H9 (cell line): ENCODE data around the gene PACS1. TPM values are rescaled to one million over a fixed set of nuclear protein-coding genes. Genes with fewer than 3 reads are reported as not detected.

Experiments used
- DNase-seq: peaks from one replicate; pipeline ENCODE4 v3.0.0-alpha.2; 2017
- H2AFZ ChIP-seq: one replicate; pipeline ENCODE4 v1.6.1; 2013; ENCODE audit warnings: mild to moderate bottlenecking, low read length, control low read depth, moderate library complexity
- H2AK5ac ChIP-seq: 2 replicates; pipeline ENCODE4 v1.6.1; 2013; ENCODE audit warnings: low read length, control low read depth, mixed read lengths; ENCODE audit not compliant: insufficient read length
- H2BK120ac ChIP-seq: one replicate; pipeline ENCODE4 v1.6.1; 2013; ENCODE audit warnings: low read depth, mild to moderate bottlenecking, low read length, control low read depth, inconsistent platforms; ENCODE audit not compliant: poor library complexity, severe bottlenecking
- H2BK12ac ChIP-seq: 2 replicates; pipeline ENCODE4 v1.6.1; 2013; ENCODE audit warnings: low read length, control low read depth, mixed read lengths, low read depth; ENCODE audit not compliant: insufficient read length
- H2BK15ac ChIP-seq: 2 replicates; pipeline ENCODE4 v1.6.1; 2013; ENCODE audit warnings: low read depth, low read length, control low read depth
- H2BK20ac ChIP-seq: one replicate; pipeline ENCODE4 v1.6.1; 2013; ENCODE audit warnings: low read depth, mild to moderate bottlenecking, low read length, control low read depth, inconsistent platforms; ENCODE audit not compliant: poor library complexity, severe bottlenecking
- H2BK5ac ChIP-seq: 2 replicates; pipeline ENCODE4 v1.6.1; 2013; ENCODE audit warnings: low read length, control low read depth, mixed read lengths; ENCODE audit not compliant: insufficient read length
- H3K14ac ChIP-seq: 2 replicates; pipeline ENCODE4 v1.6.1; 2013; ENCODE audit warnings: low read length, control low read depth; ENCODE audit not compliant: insufficient read depth
- H3K18ac ChIP-seq: 2 replicates; pipeline ENCODE4 v1.6.1; 2013; ENCODE audit warnings: low read depth, mild to moderate bottlenecking, mixed read lengths, low read length, control low read depth; ENCODE audit not compliant: insufficient read length
- H3K23ac ChIP-seq: 2 replicates; pipeline ENCODE4 v1.6.1; 2013; ENCODE audit warnings: low read length, control low read depth, mixed read lengths, low read depth; ENCODE audit not compliant: insufficient read length
- H3K23me2 ChIP-seq: 2 replicates; pipeline ENCODE4 v1.6.1; 2013; ENCODE audit warnings: low read depth, mild to moderate bottlenecking, mixed read lengths, low read length, control low read depth; ENCODE audit not compliant: insufficient read length, poor library complexity, severe bottlenecking
- H3K27ac ChIP-seq: 2 replicates; pipeline ENCODE4 v1.5.1; 2013; ENCODE audit warnings: low read length, control low read depth, mixed read lengths, low read depth; ENCODE audit not compliant: insufficient read length
- H3K27me3 ChIP-seq: 2 replicates; pipeline ENCODE4 v1.6.1; 2013; ENCODE audit warnings: low read length, control low read depth, inconsistent platforms; ENCODE audit not compliant: insufficient read depth
- H3K4ac ChIP-seq: 2 replicates; pipeline ENCODE4 v1.6.1; 2013; ENCODE audit warnings: low read depth, mild to moderate bottlenecking, control low read depth, inconsistent platforms, low read length, moderate library complexity
- H3K4me1 ChIP-seq: 2 replicates; pipeline ENCODE4 v1.6.1; 2013; ENCODE audit warnings: low read length, control low read depth, inconsistent platforms; ENCODE audit not compliant: insufficient read depth
- H3K4me2 ChIP-seq: 2 replicates; pipeline ENCODE4 v1.6.1; 2013; ENCODE audit warnings: low read length, control low read depth, mixed read lengths; ENCODE audit not compliant: insufficient read length, insufficient read depth
- H3K56ac ChIP-seq: 2 replicates; pipeline ENCODE4 v1.6.1; 2013; ENCODE audit warnings: low read depth, mild to moderate bottlenecking, mixed read lengths, low read length, control low read depth; ENCODE audit not compliant: insufficient read length
- H3K79me1 ChIP-seq: 2 replicates; pipeline ENCODE4 v1.6.1; 2013; ENCODE audit warnings: low read depth, mild to moderate bottlenecking, moderate library complexity, low read length, control low read depth, inconsistent platforms; ENCODE audit not compliant: insufficient read depth, poor library complexity, severe bottlenecking
- H3K79me2 ChIP-seq: 2 replicates; pipeline ENCODE4 v1.6.1; 2013; ENCODE audit warnings: low read length, control low read depth, inconsistent platforms; ENCODE audit not compliant: insufficient read depth
- H3K9ac ChIP-seq: 2 replicates; pipeline ENCODE4 v1.6.1; 2013; ENCODE audit warnings: low read length, control low read depth, mixed read lengths; ENCODE audit not compliant: insufficient read length; ENCODE audit errors: extremely low read depth
- H3K9me3 ChIP-seq: one replicate; pipeline ENCODE4 v1.6.1; 2013; ENCODE audit warnings: low read depth, low read length, inconsistent platforms; ENCODE audit not compliant: control insufficient read depth
- H3T11ph ChIP-seq: one replicate; pipeline ENCODE4 v1.6.1; 2013; ENCODE audit warnings: mild to moderate bottlenecking, low read length, control low read depth, inconsistent platforms
- H4K20me1 ChIP-seq: one replicate; pipeline ENCODE4 v1.6.1; 2013; ENCODE audit not compliant: control insufficient read depth, insufficient read length, insufficient read depth
- H4K5ac ChIP-seq: 2 replicates; pipeline ENCODE4 v1.6.1; 2013; ENCODE audit warnings: low read depth, mild to moderate bottlenecking, mixed read lengths, low read length, control low read depth; ENCODE audit not compliant: insufficient read length
- H4K8ac ChIP-seq: replicated peaks from 2 replicates; pipeline ENCODE4 v1.6.1; 2013; ENCODE audit warnings: low read length, control low read depth, mixed read lengths, low read depth; ENCODE audit not compliant: insufficient read length
- H4K91ac ChIP-seq: 2 replicates; pipeline ENCODE4 v1.6.1; 2013; ENCODE audit warnings: low read depth, mild to moderate bottlenecking, moderate library complexity, mixed read lengths, low read length, control low read depth; ENCODE audit not compliant: insufficient read length
- H3K27ac Mint-ChIP-seq, 3 experiments: 2 replicates in 2 of 3; 3 replicates in 1 of 3; pipeline ENCODE4 v1.8.0; 2020 to 2021; ENCODE audit warnings: mixed read lengths in 3 of 3, mild to moderate bottlenecking in 1 of 3, moderate library complexity in 1 of 3
- H3K27me3 Mint-ChIP-seq: 2 replicates; pipeline ENCODE4 v1.8.0; 2021; ENCODE audit warnings: low read depth, mild to moderate bottlenecking, moderate library complexity, mixed read lengths
- H3K36me3 Mint-ChIP-seq, 3 experiments: 2 replicates in 2 of 3; 3 replicates in 1 of 3; pipeline ENCODE4 v1.8.0; 2020 to 2021; ENCODE audit warnings: low read depth in 3 of 3, mixed read lengths in 3 of 3; ENCODE audit not compliant: insufficient read depth in 1 of 3
- H3K4me1 Mint-ChIP-seq, 2 experiments: 2 replicates each; pipeline ENCODE4 v1.8.0; 2020; ENCODE audit warnings: mixed read lengths in 2 of 2
- H3K4me3 Mint-ChIP-seq, 2 experiments: 2 replicates in 1 of 2; 3 replicates in 1 of 2; pipeline ENCODE4 v1.8.0; 2020 to 2021; ENCODE audit warnings: mild to moderate bottlenecking in 2 of 2, mixed read lengths in 2 of 2, moderate library complexity in 1 of 2
- H3K9me3 Mint-ChIP-seq, 2 experiments: 2 replicates in 1 of 2; 3 replicates in 1 of 2; pipeline ENCODE4 v1.8.0; 2020; ENCODE audit warnings: mild to moderate bottlenecking in 2 of 2, mixed read lengths in 2 of 2, moderate library complexity in 1 of 2
- CTCF ChIP-seq: fragments of 200-600 bp; sonication (generic); conservative IDR thresholded peaks from 3 replicates; pipeline ENCODE4 v1.8.0; 2021; ENCODE audit warnings: antibody characterized with exemption, mild to moderate bottlenecking
- WGBS: extraction: QIAGEN DNeasy Blood & Tissue Kit; methylation state at CpG from one replicate; pipeline ENCODE4 v1.1.7; 2013; ENCODE audit warnings: missing lambda C conversion rate, low lambda C conversion rate, mixed read lengths; ENCODE audit not compliant: insufficient read length; ENCODE audit errors: extremely low coverage; 5-methylcytosine and 5-hydroxymethylcytosine counted together
- total RNA-seq: library from RNA; stranded (reverse); gene quantifications from 2 replicates; pipeline ENCODE4 v1.2.1, GENCODE V29; 2021

PACS1 gene
- total RNA-seq, 1 experiment from 2014 or later: 35.5 TPM

GRCh38 chr11:66259956-66260355 lies 189.9 kb downstream of the PACS1 start:
- Histone ChIP-seq H4K5ac (no peak overlapping the region), H3K27me3 (no peaks in the 10 kb centered on the region), H2BK12ac (no peak overlapping the region), H3K79me1 (no peaks in the 10 kb centered on the region), H2BK20ac (no peak overlapping the region), H4K91ac (no peak overlapping the region), H3K27ac (no peak overlapping the region), H2BK5ac (no peak overlapping the region), H3K18ac (no peak overlapping the region), H3K4me1 (no peaks in the 10 kb centered on the region), H3K9ac (no peak overlapping the region), H2AFZ (no peak overlapping the region), H3K4me2 (no peak overlapping the region), H3K4ac (no peak overlapping the region), H3K9me3 (no peaks in the 10 kb centered on the region), H3T11ph (no peak overlapping the region), H4K8ac (no peak overlapping the region), H2AK5ac (no peak overlapping the region), H3K56ac (no peak overlapping the region), H4K20me1 (peaks cover 2% of the 10 kb centered on the region), H3K79me2 (no peaks in the 10 kb centered on the region), H3K23me2 (peaks cover 8% of the 10 kb centered on the region), H3K14ac (no peak overlapping the region), H2BK120ac (no peak overlapping the region), H3K23ac (no peak overlapping the region), H2BK15ac (no peak overlapping the region)
- peaks cover 17 to 21% of the 10 kb centered on the region in 2 experiments for H3K4me1 Mint-ChIP-seq
- peak overlapping the region; percentile 84 to 94; a peak in 3 of 5 replicates for H3K4me3 Mint-ChIP-seq
- H3K27ac Mint-ChIP-seq: no peak overlapping the region; a peak in 1 of 7 replicates
- TF ChIP-seq CTCF: no peak
- peaks cover 3% of the 10 kb centered on the region; the same call in 1 of the 2 replicates for H3K27me3 Mint-ChIP-seq
- no peak for DNase-seq
- WGBS: no CpG with 5 or more reads among the region's 4 CpGs
- H3K36me3 Mint-ChIP-seq: peaks cover 22 to 58% (median 58%) of the 10 kb centered on the region in 3 experiments
- H3K9me3 Mint-ChIP-seq: peaks cover 0 to 2% of the 10 kb centered on the region in 2 experiments; a peak in 1 of 5 replicates
